ENCODE data around the gene KASH5.

DNA sequence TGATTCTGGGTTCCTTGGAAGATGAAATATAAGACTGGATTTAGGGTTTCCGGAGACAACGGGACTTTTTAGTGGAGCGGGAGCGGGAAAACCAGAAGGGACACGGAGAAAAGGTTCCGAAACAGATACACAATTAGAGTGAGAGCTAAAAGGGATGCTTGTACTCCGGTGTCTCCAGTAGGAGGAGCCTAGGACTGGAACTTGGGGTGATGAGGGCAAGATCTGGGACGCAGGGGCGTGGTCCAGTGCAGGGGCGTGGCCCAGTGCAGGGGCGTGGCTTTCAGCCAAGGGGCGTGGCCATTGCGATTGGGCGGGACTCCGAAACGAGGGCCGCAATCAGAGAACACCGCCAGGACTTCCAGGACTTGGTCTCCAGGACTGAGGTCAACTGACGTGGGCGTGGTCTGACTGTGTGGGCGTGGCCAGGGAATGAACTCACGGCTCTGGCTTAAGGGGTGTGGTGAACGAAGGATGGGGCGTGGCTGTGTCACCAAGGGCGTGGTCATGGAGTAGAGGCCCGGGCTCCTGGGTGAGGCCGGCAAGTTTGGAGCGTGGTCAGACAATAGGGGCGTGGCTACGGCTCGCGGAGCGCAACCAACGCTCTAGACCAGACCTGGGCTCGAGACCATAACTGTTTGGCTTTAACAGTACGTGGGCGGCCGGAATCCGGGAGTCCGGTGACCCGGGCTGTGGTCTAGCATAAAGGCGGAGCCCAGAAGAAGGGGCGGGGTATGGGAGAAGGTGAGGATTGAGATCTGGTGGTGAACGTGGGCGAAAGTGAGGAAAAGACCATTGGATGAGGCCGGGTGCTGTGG is 24.6 kb upstream of the KASH5 start, which contains the start of gene DKKL1:
- TF ChIP-seq POLR2A (IDR thresholded peaks at IDR 0.05; ENCODE audit: low read length) (peak; percentile 30; the same call in 1 of the 2 replicates), MAFK (IDR thresholded peaks at IDR 0.05; ENCODE audit: partially characterized antibody) (no peak)
- TF ChIP-seq, protein P1, sequence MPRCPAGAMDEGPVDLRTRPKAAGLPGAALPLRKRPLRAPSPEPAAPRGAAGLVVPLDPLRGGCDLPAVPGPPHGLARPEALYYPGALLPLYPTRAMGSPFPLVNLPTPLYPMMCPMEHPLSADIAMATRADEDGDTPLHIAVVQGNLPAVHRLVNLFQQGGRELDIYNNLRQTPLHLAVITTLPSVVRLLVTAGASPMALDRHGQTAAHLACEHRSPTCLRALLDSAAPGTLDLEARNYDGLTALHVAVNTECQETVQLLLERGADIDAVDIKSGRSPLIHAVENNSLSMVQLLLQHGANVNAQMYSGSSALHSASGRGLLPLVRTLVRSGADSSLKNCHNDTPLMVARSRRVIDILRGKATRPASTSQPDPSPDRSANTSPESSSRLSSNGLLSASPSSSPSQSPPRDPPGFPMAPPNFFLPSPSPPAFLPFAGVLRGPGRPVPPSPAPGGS (IDR thresholded peaks at IDR 0.05), result no peak

Measured in A549 (cell line).